CD4-positive, alpha-beta T cell treated with Interleukin-6 at 100 ng/mL for 8 hours (primary cell): ENCODE data around the gene ITPRIPL1.
"Not testable (repeated sequence)": the region's sequence is repeated elsewhere in the genome, so short reads cannot be mapped to it uniquely, and the experiment has no call there.

Source experiments
- DNase-seq: peaks from one replicate; pipeline ENCODE4 v3.0.0-alpha.2; 2020; ENCODE audit warnings: mixed read lengths, low spot score

ITPRIPL1 gene, protein sequence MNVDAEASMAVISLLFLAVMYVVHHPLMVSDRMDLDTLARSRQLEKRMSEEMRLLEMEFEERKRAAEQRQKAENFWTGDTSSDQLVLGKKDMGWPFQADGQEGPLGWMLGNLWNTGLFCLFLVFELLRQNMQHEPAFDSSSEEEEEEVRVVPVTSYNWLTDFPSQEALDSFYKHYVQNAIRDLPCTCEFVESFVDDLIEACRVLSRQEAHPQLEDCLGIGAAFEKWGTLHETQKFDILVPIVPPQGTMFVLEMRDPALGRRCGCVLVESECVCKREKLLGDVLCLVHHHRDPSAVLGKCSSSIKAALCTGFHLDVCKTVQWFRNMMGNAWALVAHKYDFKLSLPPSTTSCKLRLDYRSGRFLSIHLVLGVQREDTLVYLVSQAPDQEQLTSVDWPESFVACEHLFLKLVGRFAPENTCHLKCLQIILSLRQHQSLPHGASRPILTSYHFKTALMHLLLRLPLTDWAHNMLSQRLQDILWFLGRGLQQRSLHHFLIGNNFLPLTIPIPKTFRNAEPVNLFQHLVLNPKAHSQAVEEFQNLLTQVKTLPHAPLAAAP

DNA sequence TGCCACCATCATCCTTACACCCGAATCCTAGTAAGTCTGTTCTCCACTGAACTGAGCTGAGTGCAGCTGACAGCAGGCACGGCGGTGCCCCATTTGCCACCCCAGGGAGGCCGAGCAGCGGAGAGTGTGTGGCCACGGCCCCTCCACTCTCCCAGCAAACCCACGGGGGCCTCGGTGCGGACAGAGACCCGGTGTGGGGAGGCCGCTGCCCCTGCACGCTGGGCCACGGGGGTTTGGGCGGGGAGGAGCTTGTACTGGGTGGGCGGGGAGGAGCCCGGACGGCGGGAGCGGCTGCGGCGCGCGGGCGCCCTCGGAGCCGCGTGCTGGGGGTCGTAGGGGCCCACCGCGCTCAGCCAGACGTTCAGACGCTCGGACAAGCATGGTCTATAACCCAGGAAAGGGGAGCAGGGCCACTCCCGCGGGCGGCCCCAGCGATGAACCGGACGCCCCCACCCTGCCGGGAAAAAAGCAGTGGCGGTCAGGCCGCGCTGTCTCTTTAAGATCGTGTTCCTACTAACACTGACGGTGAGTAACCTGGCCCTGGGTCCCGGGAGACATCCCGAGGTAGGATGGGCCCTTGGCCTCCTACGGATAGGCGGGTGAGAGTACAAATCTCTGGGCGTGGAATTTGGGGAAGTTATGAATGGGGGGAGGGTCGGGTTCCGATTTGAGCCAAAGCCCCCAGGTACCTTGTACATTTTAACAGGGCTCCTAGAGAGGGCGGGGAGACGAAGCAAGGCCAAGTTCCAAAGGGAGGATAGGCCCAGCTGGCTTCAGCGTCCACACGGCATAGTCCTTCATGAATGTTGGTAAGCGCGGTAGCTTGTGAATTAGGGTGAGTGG is at the start of gene ITPRIPL1:
TSS of gene ITPRIPL1 (plus strand) at position 277 of the 843 bp plus-strand sequence. CDS start at position 800, 523 bp downstream.
- no peak for DNase-seq

- no peak for DNase-seq
These were observed 48.2 kb upstream of the ITPRIPL1 start for GRCh38 chr2:96276787-96277499.

DNA sequence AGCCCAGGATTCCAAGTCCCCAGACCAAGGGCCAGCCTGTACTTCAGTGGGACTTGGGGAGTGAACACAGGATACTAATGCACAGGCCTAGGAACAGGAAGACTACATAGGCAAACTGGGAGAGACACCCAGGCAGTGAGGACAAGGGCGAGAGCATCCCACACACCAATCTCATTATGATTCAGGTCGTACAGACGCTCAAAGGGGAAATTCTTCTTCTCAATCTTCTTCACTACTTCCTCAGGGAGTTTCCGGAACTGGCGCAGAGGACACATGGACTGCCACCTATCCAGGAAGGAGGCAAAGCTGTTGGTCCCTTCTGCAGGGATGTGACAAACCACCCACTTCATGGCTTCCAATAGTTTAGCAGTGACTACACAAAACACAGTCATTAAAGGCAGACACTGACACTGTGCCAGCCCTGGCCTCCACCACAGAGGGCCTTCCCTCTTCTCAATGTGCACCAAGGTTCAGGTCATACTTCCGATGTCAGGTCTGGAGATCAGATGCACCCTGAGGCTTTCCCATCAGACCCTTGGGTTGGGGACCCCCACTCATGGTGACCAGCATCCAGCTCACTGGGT is 37.8 kb upstream of the ITPRIPL1 start:
- DNase-seq, result no peak

- DNase-seq, result no peak
These were observed 33.4 kb upstream of the ITPRIPL1 start for GRCh38 chr2:96291751-96292150.

- not testable (repeated sequence) for DNase-seq
These were observed 30.8 kb upstream of the ITPRIPL1 start for GRCh38 chr2:96294271-96294670.

- no peak for DNase-seq
These were observed 28.2 kb upstream of the ITPRIPL1 start for GRCh38 chr2:96296925-96297324.

DNA sequence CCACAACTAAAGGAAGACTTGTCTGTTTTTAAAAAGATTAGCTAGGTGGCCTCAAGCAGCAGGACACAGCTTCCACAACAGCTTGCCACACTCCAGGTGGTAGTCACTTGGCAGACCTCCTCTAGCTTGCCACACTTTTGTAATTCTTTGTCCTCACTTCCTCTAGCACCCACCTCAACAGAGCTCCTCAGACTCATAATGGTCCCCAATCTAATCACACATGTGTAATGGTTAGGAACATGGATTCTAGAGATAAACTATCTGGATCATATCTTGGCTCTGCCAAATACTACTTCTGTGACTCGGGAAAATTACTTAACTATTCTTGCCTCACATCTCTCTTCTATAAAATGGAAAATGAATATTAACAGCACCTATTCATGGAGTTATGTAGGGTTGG is 23.3 kb upstream of the ITPRIPL1 start:
- DNase-seq, result no peak

DNA sequence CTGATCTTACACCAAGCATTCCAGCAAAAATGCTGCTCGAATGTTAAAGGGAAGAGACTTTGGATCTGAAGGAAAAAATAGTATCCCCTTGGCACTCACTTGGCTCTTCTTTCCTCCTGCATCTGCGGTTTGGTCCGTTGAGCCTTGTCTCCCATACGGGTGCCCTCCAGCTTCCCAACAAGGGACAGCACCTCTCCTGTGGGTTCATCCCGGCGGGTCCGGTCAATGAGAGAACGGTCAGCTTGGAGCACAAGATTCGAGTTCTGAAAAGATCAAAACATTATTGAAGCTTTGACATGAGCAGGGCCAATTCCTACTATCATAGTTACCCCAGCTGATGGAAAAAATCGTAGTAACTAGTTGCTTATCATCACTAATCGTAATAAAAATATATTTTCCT is 20.5 kb upstream of the ITPRIPL1 start:
- DNase-seq, result no peak

DNA sequence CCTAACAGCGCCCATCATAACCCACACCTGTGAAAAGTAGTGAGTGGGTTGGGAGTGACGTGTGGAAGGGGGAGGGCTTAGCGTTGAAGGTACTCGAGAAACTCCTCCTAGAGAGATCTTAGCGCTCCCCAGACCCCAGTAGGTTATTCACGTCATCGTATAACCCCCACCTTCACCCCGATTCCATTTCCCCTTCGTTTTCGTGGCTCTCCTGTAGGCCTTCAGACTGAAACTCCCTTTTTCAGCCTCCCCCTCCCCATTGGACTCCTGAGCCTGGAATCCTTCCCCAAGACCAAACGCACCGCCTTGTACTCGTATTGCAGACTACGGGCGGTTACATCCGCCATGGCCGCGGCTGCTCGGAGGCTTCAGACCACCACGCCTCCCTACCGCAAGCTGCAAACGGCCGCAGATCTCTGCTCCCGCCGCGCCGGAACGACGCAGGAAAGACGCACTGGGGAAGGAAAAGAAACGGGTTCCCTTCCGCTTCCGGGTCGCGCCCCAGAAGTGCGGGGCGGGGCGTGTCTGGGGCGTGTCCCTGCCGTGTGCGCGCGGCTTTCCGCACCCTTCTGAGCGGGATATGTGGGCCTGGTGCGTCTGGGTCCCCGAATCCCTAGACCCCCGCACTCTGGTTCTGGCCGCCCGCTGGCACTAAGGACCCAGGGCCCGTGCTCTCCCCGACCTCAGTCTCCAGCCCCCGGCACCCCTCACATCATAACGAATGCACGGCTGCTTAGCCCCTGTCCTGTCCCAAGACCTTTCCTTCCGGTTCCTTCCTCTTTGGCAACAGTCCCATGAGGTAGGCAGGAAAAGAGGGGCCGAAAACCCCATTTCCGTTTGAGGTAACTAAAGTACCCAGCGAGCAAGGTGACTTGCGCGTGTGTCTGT is 19.8 kb upstream of the ITPRIPL1 start, which contains the start of gene SNRNP200:
TSS of gene SNRNP200 (minus strand) at position 456 of the 888 bp plus-strand sequence. CDS start at position 347, 109 bp downstream.
- peak; percentile 87 for DNase-seq

DNA sequence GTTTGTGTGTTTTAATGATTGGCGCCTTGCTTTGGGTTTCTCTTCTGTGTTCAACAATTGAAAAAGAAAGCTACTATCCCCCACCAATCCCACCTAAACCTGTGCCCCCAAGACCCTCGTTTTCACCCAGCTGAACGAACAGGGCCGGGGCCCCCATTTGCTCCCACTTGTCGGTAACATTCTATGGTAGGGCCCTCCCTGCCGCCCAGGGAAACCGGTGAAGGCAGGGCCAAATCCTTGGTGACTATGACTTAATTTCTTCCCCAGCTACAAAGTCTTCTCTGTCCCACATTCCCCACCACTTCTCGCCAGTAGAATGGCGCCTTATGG is 19.2 kb upstream of the ITPRIPL1 start:
- no peak for DNase-seq

- no peak for DNase-seq
These were observed 18.7 kb upstream of the ITPRIPL1 start for GRCh38 chr2:96306370-96306769.

GRCh38 chr2:96308248-96308647 is 16.9 kb upstream of the ITPRIPL1 start:
- DNase-seq, result no peak

GRCh38 chr2:96315005-96315399 is 10.1 kb upstream of the ITPRIPL1 start:
- no peak for DNase-seq

GRCh38 chr2:96315400-96316071 is 9.6 kb upstream of the ITPRIPL1 start:
- DNase-seq, result peak; percentile 45

- DNase-seq, result no peak
These were observed 8.1 kb upstream of the ITPRIPL1 start for GRCh38 chr2:96316999-96317398.

DNA sequence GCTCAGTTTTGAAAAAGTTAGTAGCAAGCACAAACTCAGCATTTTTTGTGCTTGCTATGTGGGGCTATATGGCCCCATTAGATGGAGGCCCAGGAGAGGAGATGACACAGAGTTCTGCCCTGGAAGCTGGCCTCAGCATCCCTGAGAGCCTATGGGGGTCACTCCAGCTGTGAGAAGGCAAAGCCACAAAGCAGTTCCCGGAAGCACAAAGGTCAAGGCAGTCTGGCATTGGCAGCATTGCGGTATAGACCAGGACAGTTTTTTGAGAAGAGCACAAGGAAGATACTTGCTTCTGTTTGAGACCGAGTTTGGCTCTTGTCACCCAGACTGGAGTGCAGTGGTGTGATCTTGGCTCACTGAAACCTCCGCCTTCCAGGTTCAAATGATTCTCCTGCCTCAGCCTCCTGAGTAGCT is 7.5 kb upstream of the ITPRIPL1 start:
- no peak for DNase-seq

DNA sequence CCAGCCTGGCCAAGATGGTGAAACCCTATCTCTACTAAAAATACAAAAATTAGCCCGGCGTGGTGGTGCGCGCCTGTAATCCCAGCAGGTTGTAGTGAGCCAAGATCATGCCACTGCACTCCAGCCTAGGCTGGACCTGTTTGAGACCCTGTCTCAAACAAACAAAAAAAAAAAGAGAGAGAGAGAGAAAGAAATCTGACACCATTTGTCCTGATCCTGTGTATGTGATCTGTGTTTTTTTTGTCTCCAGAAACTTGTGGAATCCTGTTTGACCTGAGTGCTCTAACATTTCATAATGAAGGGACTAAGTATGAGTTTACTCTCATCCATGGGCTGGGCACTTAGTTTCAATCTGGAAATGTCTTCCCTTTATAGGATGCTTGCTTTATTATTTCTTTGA is 6.4 kb upstream of the ITPRIPL1 start:
- DNase-seq, result no peak

DNA sequence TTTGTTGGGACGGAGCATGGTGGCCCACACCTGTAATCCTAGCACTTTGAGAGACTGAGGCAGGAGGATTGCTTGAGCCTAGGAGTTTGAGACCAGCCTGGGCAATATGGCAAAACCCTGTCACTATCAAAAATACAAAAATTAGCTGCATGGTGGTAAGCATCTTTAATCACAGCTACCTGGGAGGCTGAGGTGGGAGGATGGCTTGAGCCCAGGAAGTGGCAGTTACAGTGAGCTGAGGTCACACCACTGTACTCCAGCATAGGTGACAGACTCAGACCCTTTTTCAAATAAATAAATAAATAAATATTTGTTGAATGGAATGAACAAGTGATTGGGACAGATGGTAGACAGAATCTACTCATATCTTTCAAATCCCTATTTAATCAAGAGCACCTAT is 5.7 kb upstream of the ITPRIPL1 start:
- DNase-seq, result no peak

- no peak for DNase-seq
These were observed 4.8 kb upstream of the ITPRIPL1 start for GRCh38 chr2:96320326-96320725.
